GM20431 (cell line): ENCODE data around the gene NTRK2.

Source experiments
- in situ Hi-C: fragments of 300-500 bp; cut with MseI, MboI; formaldehyde crosslinking; loops from one replicate; pipeline ENCODE4 v1.15.0; 2020; ENCODE audit warnings: low sequenced_read_pairs; ENCODE audit not compliant: unreplicated experiment

NTRK2 gene

DNA sequence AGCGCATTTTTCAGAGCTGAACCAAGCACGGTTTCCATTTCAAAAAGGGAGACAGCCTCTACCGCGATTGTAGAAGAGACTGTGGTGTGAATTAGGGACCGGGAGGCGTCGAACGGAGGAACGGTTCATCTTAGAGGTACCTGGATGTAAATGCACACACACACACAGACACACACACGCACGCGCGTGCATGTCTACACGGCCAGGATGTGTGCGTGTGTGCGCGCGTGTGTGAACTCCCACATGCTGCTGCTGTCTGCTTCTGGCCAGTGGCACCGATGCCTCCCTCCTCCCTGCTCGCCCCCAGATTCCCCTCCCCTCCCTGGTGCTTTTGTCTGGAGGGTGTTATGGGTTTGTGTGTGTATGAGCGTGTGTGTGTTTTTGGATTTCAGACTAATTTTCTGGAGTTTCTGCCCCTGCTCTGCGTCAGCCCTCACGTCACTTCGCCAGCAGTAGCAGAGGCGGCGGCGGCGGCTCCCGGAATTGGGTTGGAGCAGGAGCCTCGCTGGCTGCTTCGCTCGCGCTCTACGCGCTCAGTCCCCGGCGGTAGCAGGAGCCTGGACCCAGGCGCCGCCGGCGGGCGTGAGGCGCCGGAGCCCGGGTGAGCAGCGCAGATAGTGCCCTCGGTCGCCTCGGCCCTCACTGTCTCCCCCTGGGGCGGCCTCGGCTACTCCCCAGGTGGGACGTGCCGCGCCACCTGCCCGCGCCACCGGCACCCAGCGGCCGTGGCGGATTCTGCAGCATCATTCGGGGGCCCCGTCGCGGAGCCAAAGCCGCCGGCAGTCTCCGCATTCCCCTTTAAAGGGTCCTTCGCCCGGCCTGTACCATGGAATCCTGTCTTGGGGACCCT lies at the start of gene NTRK2:
NTRK2 (plus strand) TSS at position 442 of the 850 bp plus-strand sequence. CDS start 1,020 bp downstream, outside the sequence.
- in situ Hi-C loops: loop anchor here (25.0 kb wide), 2 partner anchors 293 to 593 kb away; no protein-coding TSS in a partner anchor

DNA sequence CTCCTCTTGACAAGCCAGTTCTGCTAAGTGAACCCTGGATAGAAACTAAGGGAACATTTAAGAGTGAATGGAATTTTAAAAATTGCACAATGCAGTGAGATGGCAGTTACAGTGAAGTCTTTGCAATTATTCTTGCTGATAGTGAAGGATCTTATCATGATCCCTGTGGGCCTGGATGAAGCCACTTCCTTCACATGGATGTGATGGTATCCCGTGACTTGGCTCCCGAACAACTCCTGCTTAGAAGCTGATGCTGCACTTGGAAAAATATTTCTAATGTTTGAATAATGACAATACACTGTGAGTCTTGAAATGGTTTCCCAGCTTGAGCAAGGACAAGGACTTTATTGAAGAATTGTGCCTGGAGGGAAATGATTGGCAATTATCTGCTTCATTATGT lies 49.2 kb upstream of the NTRK2 start:
- in situ Hi-C loops: no loop called here

- in situ Hi-C loops: no loop called here
These were observed 47.7 kb upstream of the NTRK2 start for GRCh38 chr9:84621811-84622210.

DNA sequence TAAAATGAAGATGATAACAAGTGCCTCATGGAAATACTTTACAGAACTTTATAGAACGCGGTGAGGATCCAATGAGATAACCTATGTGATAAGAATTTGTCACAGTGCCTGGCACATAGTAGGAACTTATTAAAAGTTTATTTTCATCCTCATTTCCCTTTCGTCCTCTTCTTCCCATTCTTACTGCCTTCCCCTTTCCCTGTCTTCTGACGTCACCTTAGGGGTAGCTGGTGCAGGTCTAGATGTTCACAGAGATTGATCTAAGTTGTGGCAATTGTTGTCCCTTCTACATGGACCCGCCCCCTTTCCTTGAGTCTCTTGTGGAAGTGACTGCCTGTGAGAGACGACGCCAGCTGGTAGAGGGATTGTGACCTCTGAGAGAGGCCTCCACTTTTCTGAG lies 46.5 kb upstream of the NTRK2 start:
- in situ Hi-C loops: no loop called here

DNA sequence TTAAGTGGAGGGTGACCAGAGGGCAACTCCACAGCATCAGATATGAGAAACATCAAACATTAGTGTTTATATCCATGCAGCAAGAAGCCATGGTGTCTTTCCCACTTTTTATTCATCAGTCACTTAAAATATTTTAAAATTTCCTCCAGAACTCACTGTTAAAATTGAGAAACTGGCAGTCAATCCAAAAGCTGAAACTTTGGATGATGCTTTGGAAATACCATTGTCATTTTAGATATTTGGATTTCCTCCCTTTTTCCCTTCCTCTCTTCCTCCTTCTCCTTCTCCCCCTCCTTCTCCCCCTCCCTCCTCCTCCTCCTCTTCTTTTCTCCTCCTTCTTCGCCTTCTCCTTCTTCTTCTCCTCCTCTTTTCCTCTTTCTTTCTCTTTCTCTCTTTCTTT lies 33.1 kb upstream of the NTRK2 start:
- in situ Hi-C loops: no loop called here

GRCh38 chr9:84642553-84643141 lies 26.9 kb upstream of the NTRK2 start:
- in situ Hi-C loops: no loop called here

DNA sequence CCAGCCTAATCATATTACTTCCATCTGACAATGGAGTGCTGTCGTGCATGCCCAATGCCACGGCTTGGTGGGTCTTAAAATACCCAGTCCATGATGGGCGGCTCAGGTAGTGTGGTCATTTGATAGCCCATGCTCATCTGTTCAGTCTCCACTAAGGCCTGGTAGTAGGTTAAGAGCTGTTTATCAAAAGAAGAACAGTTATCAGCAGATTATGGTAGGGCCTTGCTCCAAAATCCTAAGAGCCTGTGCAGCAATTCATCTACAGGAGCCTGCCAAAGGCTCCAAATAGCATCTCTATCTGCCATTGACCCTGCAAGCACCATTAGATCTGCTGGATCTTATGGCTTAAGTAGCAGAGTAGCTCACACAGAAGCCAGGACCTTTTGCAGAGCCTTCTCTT lies 21.8 kb upstream of the NTRK2 start:
- in situ Hi-C loops: no loop called here

DNA sequence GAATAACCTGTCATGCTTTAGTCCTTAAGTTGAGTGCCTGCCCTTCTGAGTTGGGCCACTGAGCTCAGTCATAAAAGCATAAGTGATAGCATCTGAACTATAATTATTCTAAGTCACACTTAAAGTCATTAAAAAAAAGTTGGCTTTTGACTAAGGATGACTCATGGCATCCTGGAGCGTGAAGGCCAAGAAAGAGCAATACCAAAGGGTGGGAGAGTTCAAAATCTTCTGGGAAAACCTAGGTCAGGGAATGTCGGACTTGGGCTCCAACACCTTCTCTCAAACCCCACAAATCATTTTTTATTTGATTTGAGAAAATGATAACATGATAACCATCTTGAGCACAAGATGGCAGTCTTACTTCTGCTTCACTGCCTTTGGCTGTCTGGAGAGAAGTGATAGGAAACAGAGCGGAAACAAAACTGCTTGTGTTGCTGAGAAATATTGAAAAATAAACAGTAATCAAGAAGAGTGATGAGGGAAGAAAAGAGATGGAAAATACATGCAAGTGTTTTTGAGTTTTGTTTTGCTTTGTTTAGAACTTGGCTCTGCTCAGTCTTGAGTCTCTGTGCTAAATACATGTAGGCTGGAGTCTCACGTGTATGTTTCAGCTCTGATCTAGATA lies 16.9 kb upstream of the NTRK2 start:
- in situ Hi-C loops: loop anchor here (25.0 kb wide), 2 partner anchors 310 to 610 kb away; no protein-coding TSS in a partner anchor

GRCh38 chr9:84655447-84655846 lies 14.1 kb upstream of the NTRK2 start:
- in situ Hi-C loops: loop anchor here (25.0 kb wide), 2 partner anchors 307 to 607 kb away; no protein-coding TSS in a partner anchor

- in situ Hi-C loops: loop anchor here (25.0 kb wide), 2 partner anchors 303 to 603 kb away; no protein-coding TSS in a partner anchor
These were observed 10.2 kb upstream of the NTRK2 start for GRCh38 chr9:84659313-84659712.

GRCh38 chr9:84659773-84660172 lies 9.8 kb upstream of the NTRK2 start:
- in situ Hi-C loops: loop anchor here (25.0 kb wide), 2 partner anchors 303 to 603 kb away; no protein-coding TSS in a partner anchor

DNA sequence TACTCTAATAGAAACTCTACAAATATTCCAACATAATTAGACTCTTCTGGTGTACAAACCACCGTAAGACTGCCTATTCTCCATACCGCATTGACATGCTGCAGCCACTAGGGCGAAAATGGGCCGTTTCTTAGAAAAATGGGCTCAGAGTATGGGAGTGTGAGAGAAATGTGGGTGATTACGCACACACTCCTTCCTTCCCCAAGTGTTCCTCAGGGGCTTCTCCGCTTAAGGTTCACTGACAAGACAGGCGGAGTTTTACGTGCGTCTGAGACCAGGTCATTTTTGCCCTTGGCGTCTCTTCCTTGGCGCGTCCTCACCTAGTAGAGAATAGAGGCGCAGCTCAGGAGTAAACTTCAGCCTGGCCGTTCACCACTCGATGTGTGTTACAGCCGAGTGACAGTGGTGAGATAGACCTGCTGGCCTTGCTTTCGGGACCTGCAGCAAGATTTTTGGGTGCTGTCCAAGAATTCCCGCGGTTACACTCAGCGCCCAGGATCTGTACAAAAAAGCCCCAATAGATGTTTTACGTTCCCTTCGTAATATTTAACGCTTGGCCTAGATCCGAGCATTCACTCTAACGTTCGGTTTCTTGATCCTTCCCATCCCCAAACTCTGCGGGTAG lies 1.8 kb upstream of the NTRK2 start:
- in situ Hi-C loops: loop anchor here (25.0 kb wide), 2 partner anchors 295 to 595 kb away; no protein-coding TSS in a partner anchor

DNA sequence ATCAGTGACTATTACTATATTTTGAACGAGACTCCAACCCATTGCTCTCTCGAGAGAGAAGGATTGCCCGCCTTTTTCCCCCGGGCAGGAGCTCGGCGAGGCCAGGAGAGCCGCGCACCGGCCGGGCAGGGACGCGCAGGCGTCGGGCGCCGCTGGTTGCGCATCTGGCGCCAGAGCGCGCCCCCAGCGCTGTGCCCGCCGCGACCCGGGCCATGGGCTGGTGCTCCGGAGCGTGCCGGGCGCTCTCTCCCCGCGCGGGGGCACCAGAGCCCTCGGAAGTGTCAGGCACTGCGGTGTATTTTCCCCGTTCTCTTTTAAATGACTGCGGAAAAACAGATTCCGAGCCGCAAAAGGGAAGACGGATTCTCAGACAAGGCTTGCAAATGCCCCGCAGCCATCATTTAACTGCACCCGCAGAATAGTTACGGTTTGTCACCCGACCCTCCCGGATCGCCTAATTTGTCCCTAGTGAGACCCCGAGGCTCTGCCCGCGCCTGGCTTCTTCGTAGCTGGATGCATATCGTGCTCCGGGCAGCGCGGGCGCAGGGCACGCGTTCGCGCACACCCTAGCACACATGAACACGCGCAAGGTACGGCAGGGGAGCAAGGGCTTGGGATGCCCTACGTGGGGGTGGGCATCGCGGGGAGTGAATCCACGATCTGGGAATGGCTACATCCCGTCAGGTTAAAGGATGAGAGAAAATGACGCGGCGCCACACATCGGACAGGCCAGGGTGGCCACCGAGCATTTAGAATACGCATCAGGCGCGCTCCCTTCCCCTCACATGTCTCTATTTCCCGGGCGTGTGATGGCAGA lies 1.1 kb upstream of the NTRK2 start:
- in situ Hi-C loops: loop anchor here (25.0 kb wide), 2 partner anchors 294 to 594 kb away; no protein-coding TSS in a partner anchor

GRCh38 chr9:84669013-84669287 lies 579 bp upstream of the NTRK2 start:
- in situ Hi-C loops: loop anchor here (25.0 kb wide), 2 partner anchors 293 to 593 kb away; no protein-coding TSS in a partner anchor

DNA sequence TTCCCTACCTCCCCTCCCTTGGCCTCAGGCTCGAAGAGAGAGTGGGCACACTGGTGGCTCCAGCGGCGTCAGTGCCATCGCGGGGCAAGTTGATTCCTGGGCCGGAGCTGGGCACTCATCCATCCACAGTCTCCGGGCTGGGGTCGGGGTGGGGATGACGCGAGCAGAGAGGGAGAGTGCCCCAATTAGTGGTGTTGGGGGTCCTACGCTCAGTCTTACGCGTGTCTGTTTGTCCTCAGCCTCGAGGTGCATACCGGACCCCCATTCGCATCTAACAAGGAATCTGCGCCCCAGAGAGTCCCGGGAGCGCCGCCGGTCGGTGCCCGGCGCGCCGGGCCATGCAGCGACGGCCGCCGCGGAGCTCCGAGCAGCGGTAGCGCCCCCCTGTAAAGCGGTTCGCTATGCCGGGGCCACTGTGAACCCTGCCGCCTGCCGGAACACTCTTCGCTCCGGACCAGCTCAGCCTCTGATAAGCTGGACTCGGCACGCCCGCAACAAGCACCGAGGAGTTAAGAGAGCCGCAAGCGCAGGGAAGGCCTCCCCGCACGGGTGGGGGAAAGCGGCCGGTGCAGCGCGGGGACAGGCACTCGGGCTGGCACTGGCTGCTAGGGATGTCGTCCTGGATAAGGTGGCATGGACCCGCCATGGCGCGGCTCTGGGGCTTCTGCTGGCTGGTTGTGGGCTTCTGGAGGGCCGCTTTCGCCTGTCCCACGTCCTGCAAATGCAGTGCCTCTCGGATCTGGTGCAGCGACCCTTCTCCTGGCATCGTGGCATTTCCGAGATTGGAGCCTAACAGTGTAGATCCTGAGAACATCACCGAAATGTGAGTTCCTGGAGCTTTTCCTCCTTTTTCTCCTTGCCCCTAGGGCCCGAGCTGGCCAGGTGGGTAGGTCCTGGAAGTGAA lies 861 bp downstream of the NTRK2 start:
- in situ Hi-C loops: loop anchor here (25.0 kb wide), 2 partner anchors 292 to 592 kb away; no protein-coding TSS in a partner anchor

- in situ Hi-C loops: loop anchor here (25.0 kb wide), 2 partner anchors 290 to 590 kb away; no protein-coding TSS in a partner anchor
These were observed 2.3 kb downstream of the NTRK2 start for GRCh38 chr9:84671586-84672521.

- in situ Hi-C loops: loop anchor here (25.0 kb wide), 2 partner anchors 288 to 588 kb away; no protein-coding TSS in a partner anchor
These were observed 4.3 kb downstream of the NTRK2 start for GRCh38 chr9:84673806-84674205.
